ENCODE results near the gene EXOC3L1. TPM values are rescaled to one million over a fixed set of nuclear protein-coding genes. Genes with fewer than 3 reads are reported as not detected.

The EXOC3L1 gene
- total RNA-seq, 2 experiments from 2014 or later = 0.23 TPM; not detected in 1

DNA sequence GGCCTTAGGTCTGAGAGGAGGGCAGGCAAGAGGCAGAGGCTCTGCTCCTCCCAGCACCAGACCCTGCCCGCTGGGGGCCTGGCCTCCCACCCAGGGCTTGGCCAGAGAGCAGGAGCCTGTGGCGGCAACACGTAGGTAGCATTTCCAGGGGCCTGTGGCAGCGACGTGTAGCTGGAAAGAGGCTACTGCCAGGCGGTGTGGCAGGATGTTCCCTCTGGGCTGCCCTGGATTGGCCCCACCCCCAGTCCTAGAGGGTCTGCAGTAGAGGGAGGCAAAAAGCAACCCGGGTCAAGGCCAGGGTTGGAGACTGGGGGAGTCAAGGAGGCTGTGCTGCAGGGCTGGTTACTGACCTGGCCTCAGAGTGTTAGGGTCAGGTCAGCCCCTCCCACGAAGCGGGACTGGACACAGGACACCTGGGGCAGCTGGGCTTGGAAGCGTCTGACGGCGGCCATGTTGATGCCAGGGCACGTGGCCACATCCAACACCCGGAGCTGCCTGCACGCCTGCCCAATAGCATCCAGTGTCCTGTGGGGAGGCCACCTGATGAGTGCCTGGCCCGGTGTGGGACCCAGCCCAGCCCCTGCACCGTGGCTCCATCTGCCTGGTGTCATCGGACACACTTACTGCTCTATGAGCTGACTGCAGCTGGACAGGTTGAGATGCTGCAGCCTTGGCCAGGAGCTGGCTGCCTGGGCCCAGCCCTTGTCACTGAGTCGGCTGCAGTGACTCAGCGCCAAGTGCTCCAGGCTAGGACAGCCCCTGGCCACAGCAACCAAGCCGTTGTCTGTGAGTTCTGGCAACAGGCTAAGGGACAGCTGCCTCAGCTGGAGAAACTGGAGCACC is 17.5 kb upstream of the EXOC3L1 start:
- H3K27me3 Mint-ChIP-seq = no peaks in the 10 kb centered on the region
- no peaks in the 10 kb centered on the region for H3K9me3 Mint-ChIP-seq
- ATAC-seq = no peak
- H3K4me3 Mint-ChIP-seq = no peak overlapping the region
- POLR2A ChIA-PET = interaction anchor here (0.7 to 2.8 kb wide), 5 partner anchors 10 to 37 kb away, joined by 3 to 10 read pairs (median 4); partner anchors contain the start of gene TMEM208
- no peak for TF ChIP-seq CTCF (IDR thresholded peaks at IDR 0.05)
- H3K27ac Mint-ChIP-seq = no peak overlapping the region
- DNase-seq = no peak
- intact Hi-C loops (cut with micrococcal nuclease) = no loop called here
- peaks cover 4% of the 10 kb centered on the region for H3K36me3 Mint-ChIP-seq (ENCODE audit: low read depth)
- CTCF ChIA-PET = interaction anchor here (0.7 to 1.8 kb wide), 4 partner anchors 9 to 28 kb away, joined by 3 to 5 read pairs (median 4); partner anchors contain the start of gene TMEM208
- H3K4me1 Mint-ChIP-seq (ENCODE audit: low read depth) = no peaks in the 10 kb centered on the region

- CTCF ChIA-PET = interaction anchor here (1.2 to 1.8 kb wide), 3 partner anchors 8 to 28 kb away, joined by 3 to 5 read pairs (median 4); partner anchors contain the start of gene TMEM208
- intact Hi-C loops (cut with micrococcal nuclease) = no loop called here
- DNase-seq (no peak), ATAC-seq (no peak)
- H3K4me3 Mint-ChIP-seq = no peak overlapping the region
- H3K9me3 Mint-ChIP-seq = no peaks in the 10 kb centered on the region
- no peaks in the 10 kb centered on the region for H3K4me1 Mint-ChIP-seq (ENCODE audit: low read depth)
- POLR2A ChIA-PET = interaction anchor here (0.6 to 2.8 kb wide), 6 partner anchors 9 to 411 kb away, joined by 3 to 10 read pairs (median 3); partner anchors contain the start of gene TMEM208
- no peaks in the 10 kb centered on the region for H3K27me3 Mint-ChIP-seq
- peaks cover 7% of the 10 kb centered on the region for H3K36me3 Mint-ChIP-seq (ENCODE audit: low read depth)
- H3K27ac Mint-ChIP-seq = no peak overlapping the region
- no peak for TF ChIP-seq CTCF (IDR thresholded peaks at IDR 0.05)
Measured at GRCh38 chr16:67206838-67207248, 16.9 kb upstream of the EXOC3L1 start.

- Mint-ChIP-seq H3K36me3 (ENCODE audit: low read depth) (peaks cover 7% of the 10 kb centered on the region), H3K9me3 (no peaks in the 10 kb centered on the region), H3K4me1 (ENCODE audit: low read depth) (no peaks in the 10 kb centered on the region), H3K4me3 (no peak overlapping the region), H3K27ac (peak overlapping the region; percentile 41), H3K27me3 (no peaks in the 10 kb centered on the region)
- ChIA-PET POLR2A (interaction anchor here (0.6 to 2.8 kb wide), 6 partner anchors 8 to 412 kb away, joined by 3 to 10 read pairs (median 3); partner anchors contain the start of gene TMEM208), CTCF (interaction anchor here (1.2 to 1.8 kb wide), 3 partner anchors 8 to 27 kb away, joined by 3 to 5 read pairs (median 4); partner anchors contain the start of gene TMEM208)
- no peak for ATAC-seq
- intact Hi-C loops (cut with micrococcal nuclease) = no loop called here
- TF ChIP-seq CTCF (IDR thresholded peaks at IDR 0.05) = no peak
- DNase-seq = no peak
Measured at GRCh38 chr16:67206129-67206837, 16.3 kb upstream of the EXOC3L1 start.

DNA sequence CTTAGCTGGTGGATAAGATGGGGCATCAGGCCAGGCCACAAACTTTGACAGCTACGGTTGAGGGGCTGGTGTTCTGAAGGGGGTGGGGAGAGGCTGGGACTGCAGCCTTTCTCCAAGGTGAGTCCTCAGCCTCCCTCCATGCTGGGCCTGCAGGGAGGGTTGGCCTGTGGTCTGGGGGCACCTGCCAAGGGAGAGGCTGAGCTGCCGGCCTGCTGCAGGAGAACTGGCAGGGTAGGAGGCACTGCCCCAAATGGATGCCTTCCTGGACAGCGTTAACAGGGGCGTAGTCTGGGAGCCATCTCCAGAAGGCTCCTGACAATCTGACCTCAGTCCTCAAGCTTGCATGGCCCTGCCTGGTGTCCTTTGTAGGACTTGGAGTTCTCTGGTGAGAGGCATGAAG is 14.1 kb upstream of the EXOC3L1 start:
- intact Hi-C loops (cut with micrococcal nuclease) = no loop called here
- CTCF ChIA-PET = no interaction called here
- Mint-ChIP-seq H3K27me3 (no peaks in the 10 kb centered on the region), H3K27ac (peak overlapping the region; percentile 52), H3K4me1 (ENCODE audit: low read depth) (no peaks in the 10 kb centered on the region), H3K4me3 (no peak overlapping the region), H3K36me3 (ENCODE audit: low read depth) (peaks cover 19% of the 10 kb centered on the region), H3K9me3 (no peaks in the 10 kb centered on the region)
- DNase-seq (no peak), ATAC-seq (no peak)
- POLR2A ChIA-PET = interaction anchor here (1.1 to 1.8 kb wide), 2 partner anchors 8 to 10 kb away, joined by 4 to 7 read pairs; no protein-coding TSS in a partner anchor
- TF ChIP-seq CTCF (IDR thresholded peaks at IDR 0.05) = no peak
